Mammary epithelial cell (primary cell): Measurements from ENCODE around the gene TADA2B.

Experiments
- CTCF ChIP-seq, 2 donors: IDR thresholded peaks in 1 of 2; conservative IDR thresholded peaks in 1 of 2; 2 replicates each; pipeline ENCODE4 v1.5.1; 2011 to 2012; ENCODE audit warnings: inconsistent platforms in 2 of 2, low read length in 2 of 2, mild to moderate bottlenecking in 2 of 2, control low read depth in 1 of 2, low read depth in 1 of 2; ENCODE audit not compliant: insufficient read depth in 1 of 2; ENCODE audit errors: extremely low read depth in 1 of 2
- EZH2 ChIP-seq: IDR thresholded peaks from 2 replicates; pipeline ENCODE4 v1.6.1; 2012; ENCODE audit warnings: low read length, inconsistent platforms, borderline replicate concordance

GRCh38 chr4:7052313-7052712 is 9.1 kb downstream of the TADA2B start:
- no peak for TF ChIP-seq CTCF (conservative IDR thresholded peaks at IDR 0.05 in 1 of 2, IDR thresholded peaks at IDR 0.05 in 1 of 2; ENCODE audit: extremely low read depth in 1 of 2, insufficient read depth in 1 of 2, low read depth in 1 of 2, low read length in 2 of 2)
- no peak for TF ChIP-seq EZH2
